Measurements from ENCODE around the gene PXN.

- TF ChIP-seq CTCF (IDR thresholded peaks at IDR 0.05 in 8 of 11, conservative IDR thresholded peaks at IDR 0.05 in 3 of 11) (no peak), POLR2AphosphoS5 (IDR thresholded peaks at IDR 0.05) (no peak), POLR2A (IDR thresholded peaks at IDR 0.05) (no peak)
Observed at GRCh38 chr12:120200364-120200800, 65.1 kb downstream of the PXN start.
